ENCODE results near the gene VAX1. TPM values are rescaled to one million over a fixed set of nuclear protein-coding genes. Genes with fewer than 3 reads are reported as not detected.

Gene VAX1
- total and polyA plus RNA-seq, 2 donors (not counting 3 experiments of a cell fraction or from before 2014, with no cell fraction given): not detected

DNA sequence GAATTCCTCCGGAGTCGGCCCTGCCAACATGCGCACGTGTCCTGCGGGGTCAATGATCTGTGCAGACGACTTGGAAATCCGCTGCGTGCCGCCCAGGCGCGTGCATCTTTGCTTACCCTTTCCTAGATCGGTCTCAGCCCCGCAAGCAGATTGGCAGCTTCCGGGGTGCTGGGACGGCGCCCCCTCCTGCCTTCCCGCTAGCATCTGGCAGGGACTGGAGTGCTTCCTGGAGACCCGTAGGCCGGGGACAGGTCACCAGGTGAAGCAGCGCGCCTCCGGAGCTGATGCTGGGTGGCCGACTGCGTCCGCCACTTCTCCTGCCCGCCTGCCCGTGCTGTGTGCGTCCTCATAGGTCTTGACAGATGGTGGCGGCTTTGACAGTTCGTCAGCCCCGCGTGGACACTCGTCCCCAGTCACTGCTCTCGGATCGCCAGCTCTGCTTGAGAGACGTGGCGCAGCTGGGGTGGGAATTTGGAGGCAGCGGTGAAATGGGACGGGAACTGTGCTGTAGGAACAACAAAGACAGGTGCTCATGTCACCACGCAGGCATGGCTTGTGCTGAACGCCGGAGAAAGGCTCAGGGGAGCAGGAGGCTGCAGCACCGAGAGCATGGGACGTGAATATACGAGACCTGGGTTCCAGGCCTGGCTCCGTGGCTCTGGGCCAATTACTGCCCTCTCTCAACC, 37.3 kb upstream of the VAX1 start:
- Histone ChIP-seq H4K20me1 (replicated peaks; ENCODE audit: control insufficient read depth, extremely low read depth, insufficient read depth, low read length) (no peaks in the 10 kb centered on the region), H3K9me1 (replicated peaks; ENCODE audit: control insufficient read depth, extremely low read depth, insufficient read depth, low read length) (no peaks in the 10 kb centered on the region), H3K36me3 (ENCODE audit: control insufficient read depth in 2 of 2, extremely low read depth in 1 of 2, insufficient read depth in 2 of 2, low read length in 2 of 2) (no peaks in the 10 kb centered on the region), H3K9ac (replicated peaks; ENCODE audit: extremely low read depth, insufficient read depth, low read length) (no peak overlapping the region), H3K4me1 (ENCODE audit: control insufficient read depth, extremely low read depth, insufficient read depth, low read length) (peaks cover 9% of the 10 kb centered on the region), H2AFZ (ENCODE audit: low read depth, low read length) (peak overlapping the region; percentile 88), H3K27me3 (ENCODE audit: control insufficient read depth in 2 of 2, insufficient read depth in 2 of 2, low read length in 2 of 2) (peaks cover 19 to 28% of the 10 kb centered on the region in 2 experiments), H3K4me2 (ENCODE audit: insufficient read depth, low read length) (peak overlapping the region; percentile 66), H3K79me2 (ENCODE audit: control insufficient read depth, insufficient read depth, low read length) (no peaks in the 10 kb centered on the region), H3K4me3 (replicated peaks in 1 of 3; ENCODE audit: insufficient read depth in 1 of 3, low read depth in 1 of 3, low read length in 3 of 3) (peak overlapping the region in 2 of 3 experiments; percentile 16 to 33), H3K27ac (ENCODE audit: insufficient read depth, low read depth, low read length) (no peak overlapping the region), H3K9me3 (replicated peaks; ENCODE audit: control insufficient read depth, insufficient read depth, low read length) (no peaks in the 10 kb centered on the region)
- POLR2A ChIA-PET: no interaction called here
- FAIRE-seq (no peak), DNase-seq (ENCODE audit: low read depth, low spot score) (no peak)
- CTCF ChIA-PET: interaction anchor here (0.6 to 10.1 kb wide), 65 partner anchors 8 to 512 kb away, joined by 3 to 344 read pairs (median 6); partner anchors contain the start of genes ENO4, HSPA12A, KCNK18 and SHTN1
- no TSS peak for BruUV-seq (replicated peaks)
- dilution Hi-C loops (cut with MboI; ENCODE audit: extremely low pct_ligation_motif_present, low sequenced_read_pairs): no loop called here
- TF ChIP-seq, protein P1, sequence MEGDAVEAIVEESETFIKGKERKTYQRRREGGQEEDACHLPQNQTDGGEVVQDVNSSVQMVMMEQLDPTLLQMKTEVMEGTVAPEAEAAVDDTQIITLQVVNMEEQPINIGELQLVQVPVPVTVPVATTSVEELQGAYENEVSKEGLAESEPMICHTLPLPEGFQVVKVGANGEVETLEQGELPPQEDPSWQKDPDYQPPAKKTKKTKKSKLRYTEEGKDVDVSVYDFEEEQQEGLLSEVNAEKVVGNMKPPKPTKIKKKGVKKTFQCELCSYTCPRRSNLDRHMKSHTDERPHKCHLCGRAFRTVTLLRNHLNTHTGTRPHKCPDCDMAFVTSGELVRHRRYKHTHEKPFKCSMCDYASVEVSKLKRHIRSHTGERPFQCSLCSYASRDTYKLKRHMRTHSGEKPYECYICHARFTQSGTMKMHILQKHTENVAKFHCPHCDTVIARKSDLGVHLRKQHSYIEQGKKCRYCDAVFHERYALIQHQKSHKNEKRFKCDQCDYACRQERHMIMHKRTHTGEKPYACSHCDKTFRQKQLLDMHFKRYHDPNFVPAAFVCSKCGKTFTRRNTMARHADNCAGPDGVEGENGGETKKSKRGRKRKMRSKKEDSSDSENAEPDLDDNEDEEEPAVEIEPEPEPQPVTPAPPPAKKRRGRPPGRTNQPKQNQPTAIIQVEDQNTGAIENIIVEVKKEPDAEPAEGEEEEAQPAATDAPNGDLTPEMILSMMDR (IDR thresholded peaks at IDR 0.05; ENCODE audit: extremely low read depth in 1 of 2, insufficient read depth in 1 of 2, low read depth in 1 of 2, low read length in 2 of 2): no peak
- intact Hi-C loops (cut with micrococcal nuclease): loop anchor here (1.0 to 2.0 kb wide), 4 partner anchors 171 to 433 kb away; partner anchors contain the start of genes HSPA12A and SHTN1

DNA sequence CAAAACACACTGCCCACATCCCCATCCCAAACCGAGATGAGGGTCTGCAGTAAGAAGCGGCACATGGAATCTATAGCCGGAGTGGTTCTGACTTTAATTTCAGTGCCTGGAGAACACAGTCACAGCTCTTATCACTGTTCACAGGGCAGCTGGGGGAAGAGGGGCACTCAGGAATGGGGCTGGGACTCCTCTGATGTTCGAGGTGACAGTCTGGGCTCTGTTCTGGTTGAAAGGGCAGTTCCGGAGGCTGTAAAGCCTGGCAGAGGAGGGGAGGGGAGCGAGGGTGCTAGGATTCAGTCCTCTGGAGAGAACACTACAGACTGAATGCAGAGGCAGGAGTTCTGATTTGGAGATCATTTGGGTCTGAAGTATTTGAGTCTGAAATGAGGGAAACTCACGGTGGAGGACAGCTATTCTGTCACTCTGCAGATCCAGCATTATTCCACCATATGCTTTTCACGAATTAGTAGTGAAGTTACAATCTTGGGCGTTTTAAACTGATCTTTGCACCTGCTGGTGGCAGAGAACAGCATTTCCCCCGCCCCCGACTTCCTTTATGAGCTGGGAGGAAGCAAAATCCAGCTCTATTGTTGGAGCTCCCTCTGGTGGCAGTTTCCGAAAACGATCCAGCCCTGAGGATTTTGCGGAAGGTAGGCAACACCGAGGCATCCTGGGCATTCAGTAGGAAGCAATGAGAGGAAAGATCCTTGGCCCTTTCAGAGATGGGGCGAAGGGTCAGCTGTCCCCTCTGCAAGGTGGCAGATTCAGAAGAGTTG, 36.6 kb upstream of the VAX1 start:
- ChIA-PET CTCF (interaction anchor here (0.6 to 10.1 kb wide), 72 partner anchors 9 to 512 kb away, joined by 3 to 344 read pairs (median 6); partner anchors contain the start of genes ENO4, HSPA12A, KCNK18 and SHTN1), POLR2A (no interaction called here)
- Histone ChIP-seq H3K27ac (ENCODE audit: insufficient read depth, low read depth, low read length) (no peak overlapping the region), H3K9me1 (replicated peaks; ENCODE audit: control insufficient read depth, extremely low read depth, insufficient read depth, low read length) (no peaks in the 10 kb centered on the region), H3K4me2 (ENCODE audit: insufficient read depth, low read length) (peak overlapping the region; percentile 66), H3K4me1 (ENCODE audit: control insufficient read depth, extremely low read depth, insufficient read depth, low read length) (peaks cover 9% of the 10 kb centered on the region), H3K9ac (replicated peaks; ENCODE audit: extremely low read depth, insufficient read depth, low read length) (no peak overlapping the region), H3K4me3 (replicated peaks in 1 of 3; ENCODE audit: insufficient read depth in 1 of 3, low read depth in 1 of 3, low read length in 3 of 3) (peak overlapping the region in 1 of 3 experiments; percentile 16), H3K36me3 (ENCODE audit: control insufficient read depth in 2 of 2, extremely low read depth in 1 of 2, insufficient read depth in 2 of 2, low read length in 2 of 2) (no peaks in the 10 kb centered on the region), H4K20me1 (replicated peaks; ENCODE audit: control insufficient read depth, extremely low read depth, insufficient read depth, low read length) (no peaks in the 10 kb centered on the region), H3K9me3 (replicated peaks; ENCODE audit: control insufficient read depth, insufficient read depth, low read length) (no peaks in the 10 kb centered on the region), H3K27me3 (ENCODE audit: control insufficient read depth in 2 of 2, insufficient read depth in 2 of 2, low read length in 2 of 2) (peaks cover 27 to 32% of the 10 kb centered on the region in 2 experiments), H2AFZ (ENCODE audit: low read depth, low read length) (peak overlapping the region; percentile 88), H3K79me2 (ENCODE audit: control insufficient read depth, insufficient read depth, low read length) (no peaks in the 10 kb centered on the region)
- FAIRE-seq (peak; percentile 88), DNase-seq (ENCODE audit: low read depth, low spot score) (peak; percentile 81)
- intact Hi-C loops (cut with micrococcal nuclease) (loop anchor here (1.0 to 2.0 kb wide), 4 partner anchors 170 to 432 kb away; partner anchors contain the start of genes HSPA12A and SHTN1), dilution Hi-C loops (cut with MboI; ENCODE audit: extremely low pct_ligation_motif_present, low sequenced_read_pairs) (loop anchor here (25.0 kb wide), 1 partner anchor 362 kb away; no protein-coding TSS in a partner anchor)
- no TSS peak for BruUV-seq (replicated peaks)
- no peak for TF ChIP-seq POLR2A (IDR thresholded peaks at IDR 0.05; ENCODE audit: low read depth, low read length)
- TF ChIP-seq, protein P2, sequence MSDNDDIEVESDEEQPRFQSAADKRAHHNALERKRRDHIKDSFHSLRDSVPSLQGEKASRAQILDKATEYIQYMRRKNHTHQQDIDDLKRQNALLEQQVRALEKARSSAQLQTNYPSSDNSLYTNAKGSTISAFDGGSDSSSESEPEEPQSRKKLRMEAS (IDR thresholded peaks at IDR 0.05; ENCODE audit: insufficient read depth, insufficient read length): no peak
- TF ChIP-seq, protein P1 (IDR thresholded peaks at IDR 0.05; ENCODE audit: extremely low read depth in 1 of 2, insufficient read depth in 1 of 2, low read depth in 1 of 2, low read length in 2 of 2): peak; percentile 83 to 88
- no peak for TF ChIP-seq JUN (IDR thresholded peaks at IDR 0.05; ENCODE audit: borderline replicate concordance, insufficient read depth, insufficient read length, low read depth)
- TF ChIP-seq POLR2AphosphoS5 (IDR thresholded peaks at IDR 0.05; ENCODE audit: insufficient read depth, low read depth, low read length): no peak
- no peak for TF ChIP-seq FOS (IDR thresholded peaks at IDR 0.05; ENCODE audit: borderline replicate concordance, insufficient read depth, low read length)
- no peak for TF ChIP-seq GATA2 (IDR thresholded peaks at IDR 0.05; ENCODE audit: insufficient read depth, insufficient read length, low read depth, low read length)
